GM06990 (cell line): ENCODE data around the gene NLRP13.

Experiments used
- DNase-seq: peaks from one replicate; pipeline ENCODE4 v3.0.0-alpha.2; 2011; ENCODE audit not compliant: insufficient read length; ENCODE audit errors: extremely low read depth
- H3K27me3 ChIP-seq: replicated peaks from 2 replicates; pipeline ENCODE4 v1.6.0; 2011; ENCODE audit warnings: low read length; ENCODE audit not compliant: control insufficient read depth, insufficient read depth
- H3K36me3 ChIP-seq: 2 replicates; pipeline ENCODE4 v1.5.1; 2011; ENCODE audit warnings: low read length; ENCODE audit not compliant: control insufficient read depth, insufficient read depth
- H3K4me3 ChIP-seq: replicated peaks from 2 replicates; pipeline ENCODE4 v1.5.1; 2011; ENCODE audit warnings: low read depth, mild to moderate bottlenecking, control low read depth, low read length
- CTCF ChIP-seq: IDR thresholded peaks from 2 replicates; pipeline ENCODE4 v1.5.1; 2011; ENCODE audit warnings: low read length, control low read depth, mild to moderate bottlenecking, inconsistent platforms; ENCODE audit not compliant: insufficient read depth, poor library complexity, severe bottlenecking

NLRP13 gene

GRCh38 chr19:55855160-55855559 is 77.0 kb downstream of the NLRP13 start:
- no peak for TF ChIP-seq CTCF
- Histone ChIP-seq H3K27me3 (no peaks in the 10 kb centered on the region), H3K36me3 (no peaks in the 10 kb centered on the region), H3K4me3 (no peak overlapping the region)
- no peak for DNase-seq
